Brain microvascular endothelial cell (primary cell): ENCODE measurements around the gene CLMP.

ENCODE experiments used
- DNase-seq: peaks from one replicate; pipeline ENCODE4 v3.0.0-alpha.2; 2020
- H3K27ac ChIP-seq: fragments of 250-450 bp; sonication (Bioruptor Pico); 2 replicates; pipeline ENCODE4 v1.5.1; 2020; ENCODE audit warnings: mild to moderate bottlenecking, moderate library complexity
- H3K27me3 ChIP-seq: fragments of 250-450 bp; sonication (Bioruptor Pico); replicated peaks from 2 replicates; pipeline ENCODE4 v1.5.1; 2020; ENCODE audit warnings: mild to moderate bottlenecking
- H3K36me3 ChIP-seq: fragments of 250-450 bp; sonication (Bioruptor Pico); replicated peaks from 2 replicates; pipeline ENCODE4 v1.5.1; 2020; ENCODE audit warnings: mild to moderate bottlenecking
- H3K4me3 ChIP-seq: 2 replicates; pipeline ENCODE4 v1.5.1; 2011; ENCODE audit warnings: low read depth, mild to moderate bottlenecking, control low read depth, low read length, moderate library complexity
- CTCF ChIP-seq: IDR thresholded peaks from 2 replicates; pipeline ENCODE4 v1.5.1; 2011; ENCODE audit warnings: low read depth, mild to moderate bottlenecking, moderate library complexity, low read length, control low read depth, inconsistent platforms; ENCODE audit errors: missing control alignments
- in situ Hi-C: cut with HindIII; loops from 2 replicates; pipeline ENCODE4 v1.10.0; 2017; ENCODE audit warnings: low sequenced_read_pairs, low pct_ligation_motif_present

Gene CLMP

GRCh38 chr11:123054301-123055065, 140.6 kb downstream of the CLMP start:
- in situ Hi-C loops: no loop called here
- no peaks in the 10 kb centered on the region for H3K27me3 ChIP-seq
- peaks cover 51% of the 10 kb centered on the region for H3K36me3 ChIP-seq
- no peak overlapping the region for H3K27ac ChIP-seq
- no peak overlapping the region for H3K4me3 ChIP-seq
- DNase-seq: peak; percentile 51
- peak; percentile 65 for TF ChIP-seq CTCF

GRCh38 chr11:123052901-123053721, 141.9 kb downstream of the CLMP start:
- Histone ChIP-seq H3K27me3 (no peaks in the 10 kb centered on the region), H3K36me3 (peaks cover 37% of the 10 kb centered on the region), H3K4me3 (no peak overlapping the region), H3K27ac (no peak overlapping the region)
- no peak for TF ChIP-seq CTCF
- in situ Hi-C loops: no loop called here
- DNase-seq: no peak

GRCh38 chr11:123051634-123052033, 143.4 kb downstream of the CLMP start:
- Histone ChIP-seq H3K4me3 (no peak overlapping the region), H3K27me3 (no peaks in the 10 kb centered on the region), H3K27ac (no peak overlapping the region), H3K36me3 (peaks cover 22% of the 10 kb centered on the region)
- in situ Hi-C loops: no loop called here
- TF ChIP-seq CTCF: no peak
- DNase-seq: no peak

GRCh38 chr11:123051146-123051545, 143.9 kb downstream of the CLMP start:
- no peak overlapping the region for H3K4me3 ChIP-seq
- H3K36me3 ChIP-seq: peaks cover 18% of the 10 kb centered on the region
- no peak for TF ChIP-seq CTCF
- H3K27ac ChIP-seq: no peak overlapping the region
- H3K27me3 ChIP-seq: no peaks in the 10 kb centered on the region
- DNase-seq: no peak
- in situ Hi-C loops: no loop called here

- DNase-seq: no peak
- Histone ChIP-seq H3K27ac (no peak overlapping the region), H3K27me3 (no peaks in the 10 kb centered on the region), H3K4me3 (no peak overlapping the region), H3K36me3 (no peaks in the 10 kb centered on the region)
- TF ChIP-seq CTCF: no peak
- in situ Hi-C loops: no loop called here
Measured at GRCh38 chr11:123047947-123048293, 147.1 kb downstream of the CLMP start.
